Activated CD4-positive, alpha-beta T cell treated with anti-CD3 and anti-CD28 coated beads, Interleukin-2, amount 50 U/mL, for 4 hours (primary cell): ENCODE measurements around the gene TGFBR3.
A peak's percentile ranks its signal among the peaks of the same experiment; 100 is the strongest.

Source experiments
- DNase-seq, 2 experiments: peaks; one replicate each; pipeline ENCODE4 v3.0.0-alpha.2; 2020

TGFBR3 gene

DNA sequence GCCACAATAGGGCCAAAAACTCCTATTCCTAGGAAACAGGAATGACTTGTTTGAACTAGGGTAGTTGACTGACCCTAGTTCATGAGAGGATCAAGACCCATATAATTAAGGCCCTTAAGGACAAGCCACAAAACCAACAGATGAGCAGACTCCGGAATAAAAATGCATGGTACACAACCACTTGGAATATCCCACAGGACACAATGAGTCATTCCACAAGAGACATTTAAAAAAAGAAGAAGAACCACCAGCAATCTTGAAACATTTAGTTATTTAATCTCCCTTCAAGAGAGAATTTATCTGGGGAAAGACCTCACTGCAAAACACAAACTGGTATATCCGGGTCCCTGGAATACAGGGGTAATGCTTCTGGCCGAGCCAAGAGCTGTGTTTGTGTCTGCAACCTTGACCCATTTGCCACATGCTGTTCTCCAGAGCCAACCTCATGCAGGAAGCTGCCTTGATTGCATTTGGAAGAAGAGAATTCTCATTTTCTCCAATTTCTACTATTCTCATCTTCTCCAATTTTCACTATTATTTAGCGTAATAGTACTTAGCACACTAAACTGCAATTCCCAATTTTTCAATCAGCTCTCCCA, 135.5 kb downstream of the TGFBR3 start:
- DNase-seq: no peak

DNA sequence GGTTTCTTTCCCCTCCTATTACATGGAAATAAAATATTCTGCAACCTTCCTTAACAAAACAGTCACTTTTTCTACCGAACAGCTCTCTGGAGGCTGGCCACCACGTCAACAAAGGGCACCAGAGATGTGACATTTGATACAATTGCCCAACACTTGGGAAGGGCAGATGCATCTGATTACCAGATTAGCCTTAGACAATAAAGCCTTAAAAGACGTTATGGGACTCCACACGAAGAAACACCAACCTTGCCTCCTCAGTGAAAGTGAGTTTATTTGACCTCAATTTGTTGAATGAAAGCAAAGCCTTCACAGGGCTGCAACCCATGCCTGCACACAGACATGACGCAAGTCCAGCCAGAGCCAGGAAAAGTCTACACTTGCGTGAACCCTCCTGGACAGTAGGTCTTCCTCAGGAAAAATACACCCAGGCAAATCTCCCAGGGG, 136.1 kb downstream of the TGFBR3 start:
- no peak for DNase-seq

DNA sequence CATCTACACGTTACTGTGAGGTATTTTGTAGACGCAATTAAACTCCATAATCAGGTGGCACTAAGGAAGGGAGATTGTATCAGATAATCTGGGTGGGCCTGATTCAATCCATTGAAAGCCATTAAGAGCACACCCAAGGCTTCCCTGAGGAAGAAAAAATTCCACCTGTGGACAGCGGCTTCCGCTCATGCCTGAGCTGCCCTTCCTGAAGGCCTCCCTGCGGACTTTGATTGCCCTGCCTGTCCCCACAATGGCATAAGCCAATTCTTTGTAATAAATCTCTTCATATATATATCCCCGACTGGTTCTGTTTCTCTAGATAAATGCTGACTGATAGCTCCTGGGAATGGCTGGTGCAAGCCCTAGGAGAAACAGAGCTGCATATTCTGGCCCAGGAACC, 138.3 kb downstream of the TGFBR3 start:
- DNase-seq: no peak

DNA sequence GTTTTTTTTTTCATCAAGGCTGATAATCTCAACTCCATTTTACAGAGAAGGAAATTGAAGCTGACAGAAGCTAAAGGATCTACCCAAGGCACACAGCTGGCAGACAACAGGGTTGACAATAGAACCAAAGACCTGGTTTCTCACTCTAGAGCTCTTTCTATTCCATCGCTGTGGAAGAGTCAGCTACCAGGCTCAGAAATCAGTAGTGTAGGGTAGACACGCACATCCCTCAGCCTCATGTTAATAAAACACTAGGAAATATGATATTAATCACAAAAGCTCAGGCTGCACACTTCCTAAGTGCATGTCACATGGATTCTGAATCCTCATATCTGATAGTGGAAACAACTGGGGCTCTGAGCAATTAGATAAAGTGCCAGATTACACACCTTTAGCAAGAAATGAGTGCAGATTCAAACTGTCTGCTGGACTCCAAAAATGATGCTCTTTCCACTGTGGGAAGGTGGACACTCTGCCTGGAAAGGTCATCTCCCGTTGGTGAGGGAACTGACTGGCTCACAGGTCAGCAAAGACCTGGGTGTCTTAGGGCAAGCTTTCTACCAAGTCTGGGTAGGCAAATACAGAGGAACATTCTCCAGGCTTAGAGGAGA, 139.1 kb downstream of the TGFBR3 start:
- no peak for DNase-seq

DNA sequence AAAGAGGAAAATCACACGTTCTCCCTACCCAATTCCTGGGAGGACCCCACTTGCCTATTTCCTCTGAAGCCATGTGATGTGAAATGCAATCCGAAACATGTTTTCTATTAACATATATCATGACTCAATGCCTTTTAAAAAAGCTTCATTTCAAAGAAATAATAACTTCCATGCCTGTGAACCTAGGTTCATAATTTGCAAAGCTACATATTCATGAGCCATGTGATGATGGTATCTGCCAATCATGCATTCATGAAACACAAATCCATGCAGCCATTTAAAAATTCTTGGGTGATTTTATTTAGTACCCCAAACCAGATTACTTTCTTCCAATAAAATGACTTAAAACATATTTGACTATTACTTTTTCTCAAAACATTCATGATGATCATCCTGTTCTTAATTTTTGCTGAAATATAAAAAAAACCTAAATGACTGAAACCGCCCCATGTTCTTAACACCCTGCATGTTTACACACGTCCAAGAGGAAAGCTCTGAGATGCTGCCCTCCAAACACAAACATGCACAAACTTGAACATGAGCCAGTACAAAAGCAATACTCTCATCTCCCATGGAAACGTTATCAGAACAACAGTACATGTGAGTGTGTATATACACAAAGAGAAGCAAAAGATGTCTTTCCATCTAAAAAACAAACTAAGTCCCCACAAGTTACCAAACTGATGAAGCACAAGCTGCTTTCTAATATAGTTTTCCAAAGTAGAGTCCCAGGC, 140.1 kb downstream of the TGFBR3 start:
- DNase-seq: no peak

DNA sequence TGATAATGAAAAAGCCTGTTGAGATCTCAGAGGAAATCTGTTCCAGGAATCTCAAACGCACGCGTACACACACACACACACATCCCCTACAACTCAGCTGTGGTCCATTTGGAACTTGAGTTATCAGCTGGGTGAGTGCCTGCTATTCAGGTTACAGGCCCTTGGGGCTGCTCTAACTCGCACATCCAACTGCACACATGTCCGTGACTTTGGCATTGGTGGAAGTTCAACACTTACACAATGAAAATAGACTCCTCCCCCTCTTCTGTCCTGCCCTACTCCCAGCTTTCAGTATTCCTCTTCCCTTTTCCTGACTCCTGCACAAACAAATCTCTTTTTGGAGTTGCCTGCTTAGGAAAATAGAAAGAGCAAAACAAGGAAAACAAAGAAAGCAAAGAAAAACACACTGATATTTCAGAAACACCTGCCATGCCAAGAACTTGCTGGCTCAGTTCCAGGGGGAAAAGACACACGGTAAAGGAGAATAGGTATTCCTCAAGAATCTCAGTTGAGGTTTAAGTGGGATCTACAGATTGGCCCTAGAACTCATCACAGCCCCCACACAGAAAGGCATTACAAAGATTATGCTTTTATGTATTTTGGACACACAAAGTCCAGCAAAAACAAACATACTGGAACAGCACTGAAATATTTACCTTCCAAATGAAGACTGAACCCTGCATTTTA, 140.9 kb downstream of the TGFBR3 start:
- DNase-seq: no peak

DNA sequence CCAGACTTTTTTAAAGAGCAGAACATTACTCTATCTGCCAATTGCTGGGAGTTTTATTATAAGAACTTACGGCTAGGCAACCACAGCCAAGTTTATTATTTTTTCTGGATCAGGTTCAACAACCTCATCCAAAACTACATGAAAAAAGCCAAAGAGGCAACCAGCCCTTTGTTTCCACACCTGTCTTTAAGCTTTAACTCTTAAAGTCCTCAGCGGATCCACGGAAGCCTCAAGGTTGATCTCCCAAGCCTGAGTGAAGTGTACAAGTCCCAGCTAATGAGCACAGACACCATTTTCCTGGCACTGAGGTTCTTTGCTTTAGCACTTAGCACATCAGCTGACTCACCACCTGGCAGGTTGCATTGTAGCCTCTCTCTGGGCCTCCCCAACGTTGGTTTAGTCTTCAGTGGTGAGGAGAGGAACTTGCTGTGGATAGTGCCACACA, 143.1 kb downstream of the TGFBR3 start:
- no peak for DNase-seq

DNA sequence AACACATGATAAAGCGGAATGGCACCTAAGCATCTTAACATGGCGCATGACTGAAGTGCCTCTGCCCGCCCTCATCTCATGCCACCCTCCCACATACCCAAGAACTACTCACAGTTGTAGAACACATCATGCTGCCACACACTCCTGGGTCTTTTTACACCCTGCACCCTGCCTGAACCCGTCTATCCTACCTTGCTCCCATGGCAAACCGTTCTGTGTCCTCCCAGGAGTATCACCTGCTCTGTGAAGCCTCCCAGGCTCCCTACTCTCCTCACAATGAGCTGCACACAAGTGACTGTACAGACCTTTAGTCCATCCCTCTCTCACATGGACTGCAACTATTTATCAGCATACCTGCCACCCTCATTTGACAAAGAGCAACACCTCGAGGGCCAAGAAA, 144.0 kb downstream of the TGFBR3 start:
- DNase-seq: no peak

DNA sequence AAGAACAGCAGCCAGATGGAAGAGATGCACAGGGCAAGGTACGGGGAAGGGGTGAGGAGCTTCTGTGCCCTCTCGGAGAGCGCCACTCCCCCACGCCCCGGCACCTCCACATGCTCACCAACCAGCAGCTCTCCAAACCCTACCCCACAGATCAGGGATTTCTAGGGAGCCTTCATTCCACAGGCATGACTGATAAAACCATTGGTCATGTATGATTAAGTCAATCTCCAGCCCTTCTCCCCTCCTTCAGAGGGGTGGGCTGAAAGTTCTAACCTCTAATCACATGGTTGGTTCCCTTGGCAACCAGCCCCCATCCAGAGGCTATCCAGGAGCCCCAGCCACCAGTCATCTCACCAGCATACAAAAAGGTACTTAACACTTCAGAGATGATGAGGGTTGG, 144.7 kb downstream of the TGFBR3 start:
- no peak for DNase-seq

DNA sequence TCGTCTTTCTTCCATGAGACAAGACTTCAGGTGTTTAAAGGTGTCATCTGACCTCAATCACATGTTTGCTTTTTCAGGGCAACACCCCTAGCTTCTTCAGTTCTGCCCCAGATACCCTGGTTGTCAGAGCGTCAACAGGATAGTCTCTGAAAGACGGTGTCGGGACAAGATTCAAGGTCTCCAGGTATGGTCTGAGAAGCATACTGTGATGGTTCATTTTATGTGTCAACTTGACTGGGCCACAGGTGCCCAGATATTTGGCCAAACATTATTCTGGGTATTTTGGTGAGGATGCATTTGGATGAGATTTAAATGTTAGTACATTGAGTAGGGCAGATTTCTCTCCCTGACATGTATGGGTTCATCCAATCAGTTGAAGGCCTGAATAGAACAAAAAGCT, 148.3 kb downstream of the TGFBR3 start:
- DNase-seq: no peak

DNA sequence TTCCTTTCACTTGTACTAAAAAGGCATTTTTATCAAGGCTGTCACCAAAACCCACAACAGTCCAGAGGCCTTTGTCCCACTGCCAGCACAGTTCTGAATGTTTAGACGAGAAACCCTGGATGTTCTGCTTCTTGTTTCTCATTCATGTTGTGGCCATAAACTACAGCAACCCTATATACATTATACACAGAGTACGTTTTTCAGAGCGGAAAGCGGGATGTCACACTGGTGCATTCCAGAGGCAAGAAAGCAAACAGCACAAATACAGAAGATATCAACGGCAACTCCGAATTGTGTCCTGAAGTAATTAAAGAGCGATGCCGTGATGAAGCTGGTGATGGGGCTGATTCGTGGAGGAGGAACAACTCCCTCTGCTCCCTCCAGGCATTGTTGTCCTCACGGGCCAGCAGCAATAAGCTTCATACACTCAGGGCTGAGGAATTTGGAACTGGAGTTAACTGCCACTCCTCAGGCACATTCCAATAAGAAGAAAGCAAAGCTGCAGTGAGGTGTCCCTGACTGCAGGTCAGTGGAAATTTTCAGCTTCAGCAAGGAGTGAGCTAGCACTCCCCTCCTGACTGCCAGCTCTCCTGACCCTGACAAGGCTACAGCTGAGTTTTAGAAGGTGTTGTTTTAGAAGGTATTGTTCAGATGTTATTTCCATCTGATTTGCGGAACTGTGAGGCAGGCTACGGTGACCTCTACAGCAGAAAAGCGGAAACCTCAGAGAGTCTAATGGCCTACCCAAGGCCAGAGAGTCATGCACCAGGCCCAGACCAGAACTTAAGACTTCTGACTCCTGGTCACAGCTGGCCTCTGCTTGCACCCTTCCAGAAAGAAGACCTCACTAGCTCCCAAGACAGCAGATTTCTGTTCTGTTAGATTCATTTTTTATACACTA, 149.0 kb downstream of the TGFBR3 start:
- no peak for DNase-seq

DNA sequence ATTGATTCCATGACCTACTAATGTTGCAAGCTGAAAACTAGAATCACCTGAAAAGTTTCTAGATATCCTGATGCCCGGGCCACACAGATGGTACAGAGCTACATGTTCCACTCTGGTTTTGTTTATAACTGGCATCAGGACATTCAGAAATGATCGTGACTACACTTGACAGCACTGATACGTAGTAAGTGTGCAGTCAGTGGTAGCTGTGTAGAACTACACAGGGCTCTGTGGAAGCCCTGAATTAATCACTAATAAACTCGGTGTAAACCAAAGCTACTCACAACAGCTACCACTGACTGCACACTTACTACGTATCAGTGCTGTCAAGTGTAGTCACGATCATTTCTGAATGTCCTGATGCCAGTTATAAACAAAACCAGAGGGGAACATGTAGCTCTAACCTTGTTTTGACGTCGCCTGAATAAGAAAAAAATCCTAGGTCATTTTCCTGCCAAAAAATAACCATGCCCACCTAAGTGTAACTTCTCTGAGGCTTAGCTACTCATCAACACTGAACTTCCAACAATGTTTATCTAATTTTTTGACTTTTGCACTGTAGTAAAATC, 149.7 kb downstream of the TGFBR3 start:
- no peak for DNase-seq

DNA sequence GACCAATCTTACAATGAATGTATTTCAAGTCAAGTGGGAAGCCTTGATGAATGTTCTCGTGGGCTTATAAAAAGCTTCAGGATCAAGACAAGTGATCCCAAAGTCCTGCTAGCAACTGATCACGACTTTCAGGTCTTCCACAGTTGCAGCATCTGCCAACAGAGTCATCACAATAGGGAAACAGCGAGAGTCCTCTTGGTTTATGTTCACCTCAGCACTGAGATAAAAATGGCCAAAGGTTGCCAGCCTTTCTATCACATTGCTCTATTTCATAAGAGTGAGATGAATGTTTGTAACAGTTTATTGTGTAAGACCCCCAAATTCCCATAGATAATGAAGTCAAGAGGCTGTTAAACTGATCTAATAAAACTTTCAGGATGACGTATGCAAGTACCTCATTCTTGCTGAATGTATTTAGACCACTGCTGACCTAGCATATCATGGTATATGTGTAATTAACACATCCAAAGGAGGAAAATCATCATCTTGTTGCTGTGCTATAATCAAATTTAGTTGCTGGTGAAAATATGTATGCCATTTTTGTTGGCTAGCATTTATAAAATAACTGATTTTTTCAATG, 150.6 kb downstream of the TGFBR3 start:
- DNase-seq: no peak

DNA sequence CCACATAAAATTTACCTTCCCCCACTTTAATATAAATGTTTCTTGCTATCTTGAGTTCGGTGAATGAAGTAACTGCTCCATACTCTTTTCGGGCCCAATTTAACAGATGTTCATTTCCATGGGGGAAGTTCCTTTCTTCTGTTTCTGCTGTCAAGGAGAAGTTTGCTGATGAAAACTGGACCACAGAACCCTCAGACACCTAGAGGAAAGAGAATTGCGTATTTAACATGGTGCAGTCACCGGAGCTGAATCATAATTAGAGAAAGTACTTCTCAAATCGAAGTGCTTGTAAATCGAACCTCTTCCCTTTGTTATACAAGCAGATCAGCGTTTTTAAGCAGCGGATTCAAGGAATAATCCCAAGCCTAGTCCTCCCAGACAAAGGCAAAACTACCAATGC, 151.2 kb downstream of the TGFBR3 start:
- DNase-seq: no peak

DNA sequence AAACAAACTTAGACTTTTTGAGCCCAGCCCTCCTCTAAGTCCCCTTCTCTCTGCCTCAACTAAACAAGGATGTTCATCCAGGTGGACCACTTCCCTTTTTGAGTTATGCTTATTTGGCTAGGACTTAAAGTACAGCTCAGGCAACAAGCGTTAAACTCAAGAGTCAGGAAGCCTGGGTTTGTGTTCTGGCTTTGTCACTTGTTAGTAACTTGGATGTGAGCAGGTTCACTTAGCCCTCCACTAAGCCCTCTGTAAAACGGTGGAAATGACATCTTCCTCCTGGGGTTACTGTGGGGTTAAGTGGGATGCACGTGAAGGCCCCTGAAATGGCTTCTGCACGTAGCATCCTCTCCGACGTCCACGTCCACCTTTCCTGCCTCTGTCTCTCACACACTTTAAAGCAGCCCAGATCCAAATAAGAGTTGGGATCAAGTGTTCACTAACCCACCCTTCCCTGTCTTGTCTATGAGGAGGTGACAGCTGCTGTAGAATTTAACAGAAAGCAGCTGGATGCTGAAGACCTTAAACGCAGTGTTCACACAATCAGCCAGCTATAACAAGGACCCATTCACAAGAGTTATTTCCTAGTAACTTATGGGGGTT, 152.7 kb downstream of the TGFBR3 start:
- no peak for DNase-seq

DNA sequence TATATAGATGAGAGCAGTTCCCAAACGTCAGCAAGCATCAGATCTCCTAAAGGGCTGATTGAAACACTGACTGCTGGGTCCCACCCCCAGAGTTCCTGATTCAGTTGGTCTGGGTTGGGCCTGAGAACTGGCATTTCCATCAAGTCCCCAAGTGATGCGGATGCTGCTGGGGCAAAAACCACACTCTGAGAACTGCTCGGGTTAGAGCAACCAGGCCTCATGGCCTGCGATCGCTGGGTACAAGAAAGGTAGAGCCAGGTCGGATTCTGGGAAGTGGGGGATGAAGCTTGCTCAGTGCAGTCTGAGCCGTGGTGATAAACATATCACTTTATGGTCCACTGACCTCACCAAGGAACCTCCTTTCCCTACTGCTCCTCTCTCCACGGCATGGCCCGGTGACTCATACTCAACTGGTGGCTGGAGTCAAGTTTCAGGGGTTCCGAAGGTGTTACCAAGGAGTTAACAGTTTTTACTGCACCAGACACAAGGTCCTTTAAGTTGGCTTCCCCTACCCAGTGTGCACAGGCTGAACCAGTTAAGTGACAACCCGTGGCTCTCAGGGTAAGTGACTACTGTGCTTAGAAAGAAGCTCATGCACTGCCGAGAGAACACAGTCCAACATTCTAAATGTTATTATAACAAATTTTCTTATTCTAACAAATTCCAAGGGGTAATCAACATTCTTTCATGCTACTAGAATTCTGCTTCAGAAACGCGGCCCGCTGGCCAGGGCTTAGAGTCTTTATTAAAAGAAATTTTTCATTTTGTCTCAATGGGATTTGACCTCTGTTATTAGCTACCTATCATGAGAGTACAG, 153.5 kb downstream of the TGFBR3 start:
- DNase-seq: no peak

DNA sequence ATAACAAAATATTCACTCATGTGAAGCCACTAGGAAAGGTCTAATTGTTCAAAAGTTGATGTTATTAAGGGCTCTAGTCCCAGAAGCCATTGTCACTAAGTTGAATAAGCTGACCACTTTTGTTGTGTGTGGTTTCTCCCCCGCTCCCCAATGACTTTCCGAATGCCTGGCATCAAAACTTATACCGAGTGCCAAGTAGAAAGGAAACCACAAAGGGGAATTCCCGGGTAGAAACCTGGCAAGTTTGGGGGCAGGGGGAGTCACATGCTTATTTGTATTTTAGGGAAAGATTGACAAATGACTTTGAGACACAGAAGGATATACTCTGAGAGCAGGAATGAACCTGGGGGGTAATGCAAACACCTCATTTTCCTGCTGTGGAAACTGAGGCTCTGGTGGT, 154.1 kb downstream of the TGFBR3 start:
- DNase-seq: peak; percentile 37 to 41

DNA sequence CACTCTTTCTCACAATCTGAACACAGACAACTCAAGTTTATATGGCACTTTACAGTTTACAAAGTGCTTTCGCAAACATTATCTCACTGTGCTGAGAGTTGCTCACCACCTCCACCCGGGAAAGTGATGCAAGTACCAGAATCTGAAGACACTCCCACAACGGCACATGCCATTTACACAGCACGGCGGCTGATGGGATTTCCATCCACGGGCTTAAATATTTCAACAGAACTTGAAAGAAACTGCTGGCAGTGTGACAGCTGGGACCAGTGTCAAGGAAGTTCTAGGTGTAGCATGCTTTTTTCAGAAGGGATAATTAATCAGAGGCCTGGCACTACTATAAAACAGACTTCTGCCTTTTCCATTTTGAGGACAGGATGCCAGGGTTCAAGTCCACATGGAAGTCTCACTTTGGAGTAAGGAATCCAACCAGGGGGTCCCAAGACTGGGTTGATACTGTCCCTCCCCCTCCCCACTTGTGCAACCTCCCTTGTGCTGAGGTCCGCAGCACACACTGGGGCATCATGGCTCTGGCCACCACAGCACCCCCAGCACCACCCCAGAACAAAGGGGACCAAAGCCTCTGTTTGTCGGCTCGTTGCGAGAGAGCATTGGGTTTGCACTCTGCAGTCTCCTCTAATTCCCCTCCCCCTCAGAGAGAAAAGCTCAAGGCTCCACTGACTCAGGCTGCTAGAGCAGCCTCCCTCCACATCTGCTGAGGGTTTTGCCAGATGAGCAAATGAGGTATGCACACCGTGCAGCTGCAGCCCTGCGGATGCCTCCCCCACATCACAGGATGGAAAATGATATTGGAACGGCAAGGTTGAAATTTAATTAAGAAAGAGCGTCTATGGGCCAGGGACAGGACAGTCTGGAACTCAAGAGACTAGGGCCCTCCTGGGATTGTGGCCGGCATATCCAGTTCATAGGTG, 154.9 kb downstream of the TGFBR3 start:
- peak in 1 of 2 experiments; percentile 11 for DNase-seq

DNA sequence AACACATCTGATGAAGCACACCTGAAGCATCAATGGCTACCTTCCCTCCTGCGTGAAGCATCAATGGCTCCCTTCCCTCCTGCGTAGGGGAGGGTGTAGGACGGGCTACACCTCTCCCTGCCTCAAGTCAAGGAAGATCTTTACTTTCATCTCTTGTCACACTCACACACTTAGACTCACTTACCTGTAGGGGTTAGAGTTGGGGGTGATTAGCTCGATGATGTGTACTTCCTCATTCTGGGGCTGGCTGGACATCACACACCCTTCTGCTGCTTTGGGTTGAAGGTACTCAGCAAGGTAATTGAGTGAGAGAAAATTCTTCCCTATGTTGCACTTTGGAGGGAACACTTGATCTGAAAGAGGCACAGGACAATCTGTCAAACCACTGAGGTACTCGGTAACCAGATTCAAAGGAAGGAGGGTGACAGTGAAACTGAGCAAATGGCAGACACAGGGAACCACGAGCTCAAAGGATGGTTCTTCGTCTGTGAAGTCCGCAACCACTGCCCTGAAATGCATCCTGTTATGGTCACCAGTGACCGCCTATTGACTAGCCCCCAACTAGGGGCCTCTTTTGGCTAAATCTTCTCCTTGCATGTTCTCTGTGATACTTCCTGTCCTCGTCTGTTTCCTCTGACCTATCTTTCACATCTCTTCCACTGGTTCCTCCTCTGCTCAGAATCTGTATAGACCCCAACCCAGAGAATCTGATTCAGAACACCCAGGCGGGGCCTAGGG, 156.2 kb downstream of the TGFBR3 start:
- no peak for DNase-seq
